ENCODE measurements around the gene PNMA8C. TPM values are rescaled to one million over a fixed set of nuclear protein-coding genes. Genes with fewer than 3 reads are reported as not detected.

Gene PNMA8C
- total and polyA plus RNA-seq, 2 experiments from 2014 or later: 0.20 to 0.69 TPM

DNA sequence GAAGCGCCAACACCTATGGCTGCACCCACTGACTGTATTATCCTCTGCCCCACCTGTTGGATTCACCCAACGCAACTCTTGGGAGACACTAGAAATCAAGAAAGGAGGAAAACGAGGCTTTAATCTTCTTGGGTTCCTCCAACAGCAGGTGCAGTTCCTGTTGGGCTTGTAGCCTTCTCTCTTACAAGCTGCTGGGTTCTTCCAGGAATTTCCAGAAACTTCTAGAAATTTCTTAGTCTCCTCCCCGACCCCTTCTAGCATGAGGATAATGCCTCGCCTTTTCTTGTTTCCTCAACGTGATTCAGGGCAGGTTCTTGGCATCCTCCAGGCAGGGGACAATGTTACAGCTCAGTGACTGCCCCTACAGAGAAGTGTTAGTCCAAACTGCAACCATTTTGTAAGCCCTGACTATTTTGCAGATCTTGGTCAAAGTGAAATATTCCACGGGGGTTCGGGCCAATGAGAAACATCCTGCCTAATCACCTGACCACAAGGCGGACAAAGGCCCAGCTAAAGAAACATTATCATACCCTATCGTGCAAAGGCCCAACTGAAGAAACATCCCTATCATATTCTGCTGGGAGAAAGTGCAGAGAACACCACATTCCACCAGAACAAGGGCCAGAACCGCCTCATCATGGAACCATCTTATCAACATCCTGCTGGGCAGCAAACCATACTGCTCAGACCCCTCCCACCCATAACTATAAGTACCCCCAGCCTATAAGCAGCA, 43.2 kb upstream of the PNMA8C start:
- Histone ChIP-seq H3K27ac (peak overlapping the region; percentile 93), H3K4me3 (peak overlapping the region; percentile 47), H3K9me3 (ENCODE audit: low read depth) (no peaks in the 10 kb centered on the region), H3K4me1 (ENCODE audit: low read depth) (peaks cover 13% of the 10 kb centered on the region), H3K36me3 (peaks cover 13% of the 10 kb centered on the region), H3K27me3 (no peaks in the 10 kb centered on the region)
- no peak for DNase-seq (ENCODE audit: low read depth in 1 of 2, low spot score in 1 of 2)
- TF ChIP-seq CTCF (IDR thresholded peaks at IDR 0.05; ENCODE audit: low read depth, low read length): no peak

DNA sequence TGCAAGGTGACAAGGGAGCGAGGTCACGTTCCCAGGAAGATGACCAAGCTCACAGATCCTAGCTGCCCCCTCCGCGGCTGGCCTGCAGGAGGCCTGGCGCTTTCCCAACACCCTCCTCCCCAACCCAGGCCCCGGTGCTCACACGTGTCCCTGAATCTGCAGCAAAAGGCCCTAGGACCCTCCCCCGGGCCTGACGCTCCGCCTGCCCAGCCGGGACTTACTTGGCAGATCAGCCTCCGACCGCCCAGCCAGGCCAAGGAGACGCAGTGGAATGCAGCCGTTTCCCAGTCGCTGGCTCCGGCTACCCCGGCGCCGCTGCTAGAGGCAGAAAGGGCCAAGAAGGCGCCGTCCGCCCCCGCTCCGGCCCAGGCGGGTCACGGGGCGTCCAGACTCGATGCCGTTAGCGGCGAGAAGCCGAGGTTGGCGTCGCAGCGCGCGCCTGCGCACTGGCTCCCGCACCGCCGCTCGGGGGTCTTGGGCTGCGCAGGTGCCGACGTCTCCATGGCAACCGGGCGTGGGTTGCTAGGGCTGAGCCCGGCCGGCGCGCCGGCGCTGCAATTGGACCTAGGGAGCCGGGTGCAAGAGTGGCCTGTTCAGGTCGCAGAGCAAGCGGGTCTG, 42.5 kb upstream of the PNMA8C start, which contains the start of gene PNMA8A:
PNMA8A (minus strand) TSS at position 448 of the 618 bp plus-strand sequence. CDS start 528 bp downstream, outside the sequence.
- Histone ChIP-seq H3K27ac (peak within 1 kb of the TSS; percentile 93), H3K9me3 (ENCODE audit: low read depth) (no peaks in the 10 kb centered on the region), H3K4me1 (ENCODE audit: low read depth) (peaks cover 13% of the 10 kb centered on the region), H3K36me3 (peaks cover 20% of the 10 kb centered on the region), H3K4me3 (peak within 1 kb of the TSS; percentile 47), H3K27me3 (no peaks in the 10 kb centered on the region)
- peak; percentile 25 for TF ChIP-seq CTCF (IDR thresholded peaks at IDR 0.05; ENCODE audit: low read depth, low read length)
- DNase-seq (ENCODE audit: low read depth in 1 of 2, low spot score in 1 of 2): peak; percentile 92 to 95

- peaks cover 21% of the 10 kb centered on the region for H3K36me3 ChIP-seq
- no peak for TF ChIP-seq CTCF (IDR thresholded peaks at IDR 0.05; ENCODE audit: low read depth, low read length)
- no peaks in the 10 kb centered on the region for H3K9me3 ChIP-seq (ENCODE audit: low read depth)
- no peak for DNase-seq (ENCODE audit: low read depth in 1 of 2, low spot score in 1 of 2)
- H3K4me3 ChIP-seq: peak overlapping the region; percentile 47
- peak overlapping the region; percentile 93 for H3K27ac ChIP-seq
- peaks cover 13% of the 10 kb centered on the region for H3K4me1 ChIP-seq (ENCODE audit: low read depth)
- H3K27me3 ChIP-seq: no peaks in the 10 kb centered on the region
Observed at GRCh38 chr19:46470376-46470775, 41.6 kb upstream of the PNMA8C start.

GRCh38 chr19:46469541-46470185, 40.9 kb upstream of the PNMA8C start:
- H3K4me3 ChIP-seq: no peak overlapping the region
- no peak overlapping the region for H3K27ac ChIP-seq
- no peaks in the 10 kb centered on the region for H3K9me3 ChIP-seq (ENCODE audit: low read depth)
- DNase-seq (ENCODE audit: low read depth in 1 of 2, low spot score in 1 of 2): no peak
- peaks cover 21% of the 10 kb centered on the region for H3K36me3 ChIP-seq
- TF ChIP-seq CTCF (IDR thresholded peaks at IDR 0.05; ENCODE audit: low read depth, low read length): no peak
- peaks cover 13% of the 10 kb centered on the region for H3K4me1 ChIP-seq (ENCODE audit: low read depth)
- no peaks in the 10 kb centered on the region for H3K27me3 ChIP-seq

DNA sequence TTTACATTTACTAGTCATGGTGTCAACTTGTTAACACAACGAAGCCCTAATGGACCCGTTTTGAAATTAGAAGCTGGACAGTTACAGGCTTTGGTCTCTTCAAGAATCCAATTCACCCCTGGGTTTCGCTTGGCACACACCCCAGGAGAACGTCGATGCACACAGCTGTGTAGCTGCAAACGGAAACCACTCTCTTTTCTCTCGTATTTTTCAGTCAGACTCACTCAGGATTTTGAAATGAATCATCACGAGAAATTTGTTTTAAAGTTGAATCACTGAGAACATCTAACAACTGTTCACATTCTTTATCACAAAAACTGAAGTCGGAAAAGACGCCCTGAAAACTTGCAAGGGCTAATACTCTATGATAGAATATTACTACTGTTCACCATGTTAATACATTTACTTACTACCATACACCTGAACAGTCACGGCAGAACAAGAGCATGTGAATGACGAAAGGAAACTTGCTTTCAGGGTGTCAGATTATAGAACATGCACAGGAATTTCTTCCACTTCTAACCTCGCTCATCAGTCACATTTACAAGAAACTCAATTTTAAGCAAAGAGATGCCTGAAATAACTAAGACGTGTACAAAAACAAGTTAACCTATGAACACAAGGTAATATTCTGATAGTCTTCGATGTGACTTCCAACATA, 37.9 kb upstream of the PNMA8C start:
- H3K36me3 ChIP-seq: peaks cover 21% of the 10 kb centered on the region

More for the DNA sequence above, 37.9 kb upstream of the PNMA8C start:
- DNase-seq (ENCODE audit: low read depth in 1 of 2, low spot score in 1 of 2): peak in 1 of 2 donors; percentile 89
- Histone ChIP-seq H3K4me1 (ENCODE audit: low read depth) (peaks cover 10% of the 10 kb centered on the region), H3K4me3 (no peak overlapping the region), H3K9me3 (ENCODE audit: low read depth) (no peaks in the 10 kb centered on the region), H3K27me3 (no peaks in the 10 kb centered on the region), H3K27ac (no peak overlapping the region)
- TF ChIP-seq CTCF (IDR thresholded peaks at IDR 0.05; ENCODE audit: low read depth, low read length): no peak

Measured in cardiac muscle cell (in vitro differentiated cells and primary cell).